Karpas-422 (cell line): ENCODE measurements around the gene NLGN1. TPM values are rescaled to one million over a fixed set of nuclear protein-coding genes. Genes with fewer than 3 reads are reported as not detected.

ENCODE experiments used
- DNase-seq: peaks from one replicate; pipeline ENCODE4 v3.0.0-alpha.2; 2015
- H2AFZ ChIP-seq: fragments of 200-600 bp; sonication (generic); 2 replicates; pipeline ENCODE4 v1.6.1; 2014; ENCODE audit warnings: antibody characterized with exemption, low read length, mixed read lengths
- H3K27ac ChIP-seq: fragments of 200-600 bp; sonication (generic); 2 replicates; pipeline ENCODE4 v1.5.1; 2014; ENCODE audit warnings: mild to moderate bottlenecking, low read length, moderate library complexity
- H3K27me3 ChIP-seq: fragments of 200-600 bp; sonication (generic); 2 replicates; pipeline ENCODE4 v1.6.1; 2014; ENCODE audit warnings: low read length, mixed read lengths
- H3K36me3 ChIP-seq: fragments of 200-600 bp; sonication (generic); 2 replicates; pipeline ENCODE4 v1.6.1; 2014; ENCODE audit warnings: low read length, mixed read lengths; ENCODE audit not compliant: insufficient read depth
- H3K4me1 ChIP-seq: fragments of 200-600 bp; sonication (generic); 2 replicates; pipeline ENCODE4 v1.6.1; 2014; ENCODE audit warnings: mild to moderate bottlenecking, low read length, mixed read lengths
- H3K4me2 ChIP-seq: fragments of 200-600 bp; sonication (generic); 2 replicates; pipeline ENCODE4 v1.6.1; 2014; ENCODE audit warnings: low read length, low read depth, mild to moderate bottlenecking; ENCODE audit not compliant: poor library complexity, severe bottlenecking
- H3K4me3 ChIP-seq: fragments of 200-600 bp; sonication (generic); 2 replicates; pipeline ENCODE4 v1.5.1; 2014; ENCODE audit warnings: mild to moderate bottlenecking, antibody characterized with exemption, low read length, mixed read lengths
- H3K79me2 ChIP-seq: fragments of 200-600 bp; sonication (generic); 2 replicates; pipeline ENCODE4 v1.6.1; 2014; ENCODE audit warnings: mild to moderate bottlenecking, low read length, mixed read lengths
- H3K9ac ChIP-seq: fragments of 200-600 bp; sonication (generic); 2 replicates; pipeline ENCODE4 v1.6.0; 2014; ENCODE audit warnings: low read length
- H3K9me2 ChIP-seq: fragments of 200-600 bp; sonication (generic), shearing (Covaris generic); replicated peaks from 2 replicates; pipeline ENCODE4 v1.6.0; 2014; ENCODE audit warnings: mild to moderate bottlenecking, low read length, moderate library complexity; ENCODE audit not compliant: insufficient read depth
- H3K9me3 ChIP-seq: fragments of 300-700, 200-600 bp; sonication (generic); 2 replicates; pipeline ENCODE4 v1.6.1; 2014; ENCODE audit warnings: low read length, mixed read lengths
- H4K20me1 ChIP-seq: fragments of 200-600 bp; sonication (generic); 2 replicates; pipeline ENCODE4 v1.6.1; 2014; ENCODE audit warnings: mild to moderate bottlenecking, antibody characterized with exemption, low read length, low read depth; ENCODE audit not compliant: insufficient read depth
- total RNA-seq: library from RNA; depleted of rRNA; stranded (reverse); fragments of >200 nt; shearing (Covaris generic); gene quantifications from 2 replicates; pipeline ENCODE4 v1.2.3, GENCODE V29; 2014; ENCODE audit warnings: low replicate concordance

Gene NLGN1
- total RNA-seq, 1 experiment from 2014 or later: not detected

- no peak overlapping the region for H3K9ac ChIP-seq
- H2AFZ ChIP-seq: no peak overlapping the region
- DNase-seq: no peak
- H3K4me2 ChIP-seq: no peak overlapping the region
- no peaks in the 10 kb centered on the region for H3K9me2 ChIP-seq
- peaks cover 3% of the 10 kb centered on the region; the same call in 1 of the 2 replicates for H3K9me3 ChIP-seq
- H3K36me3 ChIP-seq: no peaks in the 10 kb centered on the region
- no peak overlapping the region for H3K4me3 ChIP-seq
- H3K79me2 ChIP-seq: no peaks in the 10 kb centered on the region
- no peaks in the 10 kb centered on the region for H3K4me1 ChIP-seq
- H3K27me3 ChIP-seq: no peaks in the 10 kb centered on the region
- H3K27ac ChIP-seq: no peak overlapping the region
- H4K20me1 ChIP-seq: no peaks in the 10 kb centered on the region
Measured at GRCh38 chr3:174147798-174148197, 750.3 kb downstream of the NLGN1 start.

- Histone ChIP-seq H3K9me2 (no peaks in the 10 kb centered on the region), H4K20me1 (no peaks in the 10 kb centered on the region), H3K9me3 (peaks cover 7% of the 10 kb centered on the region), H3K79me2 (no peaks in the 10 kb centered on the region), H3K9ac (no peak overlapping the region), H3K27me3 (no peaks in the 10 kb centered on the region), H3K4me1 (no peaks in the 10 kb centered on the region), H3K36me3 (no peaks in the 10 kb centered on the region), H2AFZ (no peak overlapping the region), H3K27ac (no peak overlapping the region), H3K4me2 (no peak overlapping the region), H3K4me3 (no peak overlapping the region)
- DNase-seq: no peak
Measured at GRCh38 chr3:174153871-174154270, 756.3 kb downstream of the NLGN1 start.

GRCh38 chr3:174156200-174156599 lies 758.7 kb downstream of the NLGN1 start:
- Histone ChIP-seq H3K27ac (no peak overlapping the region), H2AFZ (no peak overlapping the region), H3K9me2 (no peaks in the 10 kb centered on the region), H4K20me1 (no peaks in the 10 kb centered on the region), H3K4me3 (no peak overlapping the region), H3K9me3 (peaks cover 10% of the 10 kb centered on the region), H3K4me2 (no peak overlapping the region), H3K4me1 (no peaks in the 10 kb centered on the region), H3K79me2 (no peaks in the 10 kb centered on the region), H3K27me3 (no peaks in the 10 kb centered on the region), H3K9ac (no peak overlapping the region), H3K36me3 (no peaks in the 10 kb centered on the region)
- no peak for DNase-seq

- Histone ChIP-seq H3K4me1 (no peaks in the 10 kb centered on the region), H3K27ac (no peak overlapping the region), H4K20me1 (no peaks in the 10 kb centered on the region), H3K79me2 (no peaks in the 10 kb centered on the region), H3K4me3 (no peak overlapping the region), H3K9ac (no peak overlapping the region), H3K9me3 (peaks cover 13% of the 10 kb centered on the region), H3K36me3 (no peaks in the 10 kb centered on the region), H3K9me2 (no peaks in the 10 kb centered on the region), H3K4me2 (no peak overlapping the region), H3K27me3 (no peaks in the 10 kb centered on the region), H2AFZ (no peak overlapping the region)
- DNase-seq: no peak
Measured at GRCh38 chr3:174158674-174159073, 761.1 kb downstream of the NLGN1 start.

GRCh38 chr3:174159604-174160003 lies 762.1 kb downstream of the NLGN1 start:
- H3K4me1 ChIP-seq: no peaks in the 10 kb centered on the region

GRCh38 chr3:174162550-174162949 lies 765.0 kb downstream of the NLGN1 start:
- Histone ChIP-seq H4K20me1 (no peaks in the 10 kb centered on the region), H3K27ac (no peak overlapping the region), H3K36me3 (no peaks in the 10 kb centered on the region), H3K9me3 (peaks cover 21% of the 10 kb centered on the region), H3K4me3 (no peak overlapping the region), H3K9ac (no peak overlapping the region), H3K4me2 (no peak overlapping the region), H3K9me2 (no peaks in the 10 kb centered on the region), H3K4me1 (no peaks in the 10 kb centered on the region), H3K27me3 (no peaks in the 10 kb centered on the region), H2AFZ (no peak overlapping the region), H3K79me2 (no peaks in the 10 kb centered on the region)
- no peak for DNase-seq

More at GRCh38 chr3:174159604-174160003, 762.1 kb downstream of the NLGN1 start:
- Histone ChIP-seq H3K4me2 (no peak overlapping the region), H3K27me3 (no peaks in the 10 kb centered on the region), H3K9me2 (no peaks in the 10 kb centered on the region), H3K27ac (no peak overlapping the region), H3K9ac (no peak overlapping the region), H3K79me2 (no peaks in the 10 kb centered on the region), H3K9me3 (peaks cover 16% of the 10 kb centered on the region), H2AFZ (no peak overlapping the region), H3K36me3 (no peaks in the 10 kb centered on the region), H3K4me3 (no peak overlapping the region), H4K20me1 (no peaks in the 10 kb centered on the region)
- no peak for DNase-seq

- Histone ChIP-seq H3K9me3 (peaks cover 26% of the 10 kb centered on the region), H3K4me2 (no peak overlapping the region), H4K20me1 (no peaks in the 10 kb centered on the region), H3K79me2 (no peaks in the 10 kb centered on the region), H3K9me2 (no peaks in the 10 kb centered on the region), H3K27me3 (no peaks in the 10 kb centered on the region), H3K4me1 (no peaks in the 10 kb centered on the region), H2AFZ (no peak overlapping the region), H3K4me3 (no peak overlapping the region), H3K36me3 (no peaks in the 10 kb centered on the region), H3K27ac (no peak overlapping the region), H3K9ac (no peak overlapping the region)
- DNase-seq: no peak
Measured at GRCh38 chr3:174168026-174168425, 770.5 kb downstream of the NLGN1 start.

GRCh38 chr3:174168538-174169254 lies 771.2 kb downstream of the NLGN1 start:
- H3K4me1 ChIP-seq: no peaks in the 10 kb centered on the region
- no peaks in the 10 kb centered on the region for H3K36me3 ChIP-seq
- H3K9ac ChIP-seq: no peak overlapping the region
- H3K4me3 ChIP-seq: no peak overlapping the region
- H4K20me1 ChIP-seq: no peaks in the 10 kb centered on the region
- no peak overlapping the region for H2AFZ ChIP-seq
- H3K9me3 ChIP-seq: peaks cover 28% of the 10 kb centered on the region
- no peak overlapping the region for H3K27ac ChIP-seq
- H3K79me2 ChIP-seq: no peaks in the 10 kb centered on the region
- H3K4me2 ChIP-seq: no peak overlapping the region
- H3K27me3 ChIP-seq: no peaks in the 10 kb centered on the region
- no peak for DNase-seq
- H3K9me2 ChIP-seq: no peaks in the 10 kb centered on the region
